Neural cell (in vitro differentiated cells): ENCODE data around the gene PRELP. TPM values are rescaled to one million over a fixed set of nuclear protein-coding genes. Genes with fewer than 3 reads are reported as not detected.

Experiments
- H2AFZ ChIP-seq: fragments of 200-600, 300-800 bp; sonication (generic), shearing (Covaris generic); 2 replicates; pipeline ENCODE4 v1.6.0; 2014; ENCODE audit warnings: low read depth, mild to moderate bottlenecking, antibody characterized with exemption, low read length, moderate library complexity
- H3F3A ChIP-seq: fragments of 200-600 bp; shearing (Covaris generic); 2 replicates; pipeline ENCODE4 v1.6.1; 2016; ENCODE audit warnings: mild to moderate bottlenecking, moderate library complexity, mixed read lengths, antibody characterized with exemption, low read length; ENCODE audit not compliant: insufficient read depth, poor library complexity, severe bottlenecking
- H3K27ac ChIP-seq: fragments of 200-600, 300-800 bp; sonication (generic), shearing (Covaris generic); 2 replicates; pipeline ENCODE4 v1.5.1; 2014; ENCODE audit warnings: mild to moderate bottlenecking, low read length, moderate library complexity
- H3K27me3 ChIP-seq: fragments of 300-800, 200-600 bp; sonication (generic), shearing (Covaris generic); 2 replicates; pipeline ENCODE4 v1.6.0; 2014; ENCODE audit warnings: mild to moderate bottlenecking, low read depth, low read length, moderate library complexity; ENCODE audit not compliant: insufficient read depth
- H3K36me3 ChIP-seq: fragments of 300-800, 200-600 bp; sonication (generic), shearing (Covaris generic); 2 replicates; pipeline ENCODE4 v1.5.1; 2014; ENCODE audit warnings: mild to moderate bottlenecking, antibody characterized with exemption, low read length, moderate library complexity; ENCODE audit not compliant: insufficient read depth
- H3K4me2 ChIP-seq: fragments of 300-800, 200-600 bp; sonication (generic), shearing (Covaris generic); 2 replicates; pipeline ENCODE4 v1.6.0; 2014; ENCODE audit warnings: mild to moderate bottlenecking, low read length
- H3K4me3 ChIP-seq: fragments of 300-800, 200-600 bp; sonication (generic), shearing (Covaris generic); 2 replicates; pipeline ENCODE4 v1.5.1; 2014; ENCODE audit warnings: mild to moderate bottlenecking, low read length, moderate library complexity
- H3K79me2 ChIP-seq: fragments of 200-600 bp; shearing (Covaris generic); replicated peaks from 2 replicates; pipeline ENCODE4 v1.6.0; 2014; ENCODE audit warnings: mild to moderate bottlenecking, low read length, moderate library complexity; ENCODE audit not compliant: insufficient read depth
- H3K9ac ChIP-seq: fragments of 300-800, 200-600 bp; sonication (generic), shearing (Covaris generic); 2 replicates; pipeline ENCODE4 v1.6.1; 2016; ENCODE audit warnings: mild to moderate bottlenecking, low read length, mixed read lengths
- H3K9me2 ChIP-seq: fragments of 200-600 bp; shearing (Covaris generic); 2 replicates; pipeline ENCODE4 v1.6.1; 2016; ENCODE audit warnings: mild to moderate bottlenecking, low read length, mixed read lengths; ENCODE audit not compliant: insufficient read depth
- H3K9me3 ChIP-seq: fragments of 200-600, 300-800 bp; sonication (generic), shearing (Covaris generic); 2 replicates; pipeline ENCODE4 v1.6.1; 2016; ENCODE audit warnings: mild to moderate bottlenecking, mixed run types, low read length, moderate library complexity, mixed read lengths
- H4K20me1 ChIP-seq: fragments of 200-600 bp; shearing (Covaris generic); 2 replicates; pipeline ENCODE4 v1.6.1; 2016; ENCODE audit warnings: mild to moderate bottlenecking, mixed run types; ENCODE audit not compliant: insufficient read depth
- EP300 ChIP-seq: fragments of 450-650 bp; conservative IDR thresholded peaks from 2 replicates; pipeline ENCODE4 v1.6.1; 2014; ENCODE audit warnings: antibody characterized with exemption, mild to moderate bottlenecking, moderate library complexity; ENCODE audit not compliant: poor library complexity, severe bottlenecking
- EZH2 ChIP-seq: fragments of 200-600, 300-800 bp; shearing (Covaris generic), sonication (generic); IDR thresholded peaks from 2 replicates; pipeline ENCODE4 v1.6.1; 2014; ENCODE audit warnings: antibody characterized with exemption, low read length, borderline replicate concordance, mild to moderate bottlenecking; ENCODE audit not compliant: insufficient read depth, poor library complexity, severe bottlenecking
- MXI1 ChIP-seq: fragments of 450-650 bp; conservative IDR thresholded peaks from 2 replicates; pipeline ENCODE4 v1.6.1; 2014; ENCODE audit warnings: antibody characterized with exemption, mild to moderate bottlenecking; ENCODE audit not compliant: poor library complexity, severe bottlenecking
- POLR2AphosphoS5 ChIP-seq: IDR thresholded peaks from 2 replicates; pipeline ENCODE4 v1.6.1; 2012
- RAD21 ChIP-seq: fragments of 450-650 bp; conservative IDR thresholded peaks from 2 replicates; pipeline ENCODE4 v1.6.1; 2014; ENCODE audit warnings: antibody characterized with exemption, mild to moderate bottlenecking, moderate library complexity
- SMC3 ChIP-seq: fragments of 450-650 bp; conservative IDR thresholded peaks from 2 replicates; pipeline ENCODE4 v1.6.1; 2014; ENCODE audit warnings: antibody characterized with exemption, mild to moderate bottlenecking, moderate library complexity; ENCODE audit not compliant: poor library complexity
- TAF1 ChIP-seq: IDR thresholded peaks from 2 replicates; pipeline ENCODE4 v1.6.1; 2012; ENCODE audit warnings: low read depth
- polyA plus RNA-seq: library from polyadenylated mRNA; depleted of rRNA; stranded (reverse); fragments of >200 nt; gene quantifications from 2 replicates; pipeline ENCODE4 v1.2.3, GENCODE V29; 2014
- TF ChIP-seq, protein P1 (sequence below): IDR thresholded peaks from 2 replicates; pipeline ENCODE4 v1.6.1; 2012; ENCODE audit warnings: borderline replicate concordance
- TF ChIP-seq, protein P2 (sequence below): fragments of 450-650 bp; IDR thresholded peaks from 2 replicates; pipeline ENCODE4 v1.5.1; 2014; ENCODE audit warnings: antibody characterized with exemption, mild to moderate bottlenecking, moderate library complexity; ENCODE audit not compliant: poor library complexity, severe bottlenecking

PRELP gene
- polyA plus RNA-seq, 1 donor from 2014 or later = not detected

DNA sequence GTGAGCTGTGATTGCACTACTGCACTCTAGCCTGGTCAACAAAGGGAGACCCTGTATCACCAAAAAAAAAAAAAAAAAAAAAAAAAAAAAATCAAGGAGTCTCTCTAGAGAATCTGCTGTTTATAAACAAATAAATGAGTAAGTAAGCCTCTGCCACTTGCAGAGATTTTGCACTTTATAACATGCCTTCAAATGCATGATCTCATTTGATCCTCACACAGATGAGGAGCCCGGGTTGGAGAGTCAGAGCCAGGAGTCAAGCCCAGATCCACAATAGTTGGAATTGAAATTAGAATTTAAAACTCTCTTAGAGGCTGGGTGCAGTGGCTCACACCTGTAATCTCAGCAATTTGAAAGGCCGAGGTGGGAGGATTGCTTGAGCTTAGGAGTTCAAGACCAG is 4.0 kb downstream of the PRELP start:
- Histone ChIP-seq H3K27me3 (no peaks in the 10 kb centered on the region), H3F3A (no peaks in the 10 kb centered on the region), H4K20me1 (no peaks in the 10 kb centered on the region), H3K27ac (no peak overlapping the region), H3K79me2 (no peaks in the 10 kb centered on the region), H3K9ac (no peak overlapping the region), H3K9me2 (no peaks in the 10 kb centered on the region), H2AFZ (no peak overlapping the region), H3K9me3 (no peaks in the 10 kb centered on the region), H3K4me2 (no peak overlapping the region), H3K4me3 (no peak overlapping the region), H3K36me3 (no peaks in the 10 kb centered on the region)
- no peak for TF ChIP-seq EP300
- no peak for TF ChIP-seq SMC3
- no peak for TF ChIP-seq TAF1
- TF ChIP-seq POLR2AphosphoS5 = no peak
- TF ChIP-seq, protein P1, sequence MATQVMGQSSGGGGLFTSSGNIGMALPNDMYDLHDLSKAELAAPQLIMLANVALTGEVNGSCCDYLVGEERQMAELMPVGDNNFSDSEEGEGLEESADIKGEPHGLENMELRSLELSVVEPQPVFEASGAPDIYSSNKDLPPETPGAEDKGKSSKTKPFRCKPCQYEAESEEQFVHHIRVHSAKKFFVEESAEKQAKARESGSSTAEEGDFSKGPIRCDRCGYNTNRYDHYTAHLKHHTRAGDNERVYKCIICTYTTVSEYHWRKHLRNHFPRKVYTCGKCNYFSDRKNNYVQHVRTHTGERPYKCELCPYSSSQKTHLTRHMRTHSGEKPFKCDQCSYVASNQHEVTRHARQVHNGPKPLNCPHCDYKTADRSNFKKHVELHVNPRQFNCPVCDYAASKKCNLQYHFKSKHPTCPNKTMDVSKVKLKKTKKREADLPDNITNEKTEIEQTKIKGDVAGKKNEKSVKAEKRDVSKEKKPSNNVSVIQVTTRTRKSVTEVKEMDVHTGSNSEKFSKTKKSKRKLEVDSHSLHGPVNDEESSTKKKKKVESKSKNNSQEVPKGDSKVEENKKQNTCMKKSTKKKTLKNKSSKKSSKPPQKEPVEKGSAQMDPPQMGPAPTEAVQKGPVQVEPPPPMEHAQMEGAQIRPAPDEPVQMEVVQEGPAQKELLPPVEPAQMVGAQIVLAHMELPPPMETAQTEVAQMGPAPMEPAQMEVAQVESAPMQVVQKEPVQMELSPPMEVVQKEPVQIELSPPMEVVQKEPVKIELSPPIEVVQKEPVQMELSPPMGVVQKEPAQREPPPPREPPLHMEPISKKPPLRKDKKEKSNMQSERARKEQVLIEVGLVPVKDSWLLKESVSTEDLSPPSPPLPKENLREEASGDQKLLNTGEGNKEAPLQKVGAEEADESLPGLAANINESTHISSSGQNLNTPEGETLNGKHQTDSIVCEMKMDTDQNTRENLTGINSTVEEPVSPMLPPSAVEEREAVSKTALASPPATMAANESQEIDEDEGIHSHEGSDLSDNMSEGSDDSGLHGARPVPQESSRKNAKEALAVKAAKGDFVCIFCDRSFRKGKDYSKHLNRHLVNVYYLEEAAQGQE = no peak
- TF ChIP-seq MXI1 = no peak
- no peak for TF ChIP-seq EZH2
- TF ChIP-seq RAD21 = no peak
- TF ChIP-seq, protein P2, sequence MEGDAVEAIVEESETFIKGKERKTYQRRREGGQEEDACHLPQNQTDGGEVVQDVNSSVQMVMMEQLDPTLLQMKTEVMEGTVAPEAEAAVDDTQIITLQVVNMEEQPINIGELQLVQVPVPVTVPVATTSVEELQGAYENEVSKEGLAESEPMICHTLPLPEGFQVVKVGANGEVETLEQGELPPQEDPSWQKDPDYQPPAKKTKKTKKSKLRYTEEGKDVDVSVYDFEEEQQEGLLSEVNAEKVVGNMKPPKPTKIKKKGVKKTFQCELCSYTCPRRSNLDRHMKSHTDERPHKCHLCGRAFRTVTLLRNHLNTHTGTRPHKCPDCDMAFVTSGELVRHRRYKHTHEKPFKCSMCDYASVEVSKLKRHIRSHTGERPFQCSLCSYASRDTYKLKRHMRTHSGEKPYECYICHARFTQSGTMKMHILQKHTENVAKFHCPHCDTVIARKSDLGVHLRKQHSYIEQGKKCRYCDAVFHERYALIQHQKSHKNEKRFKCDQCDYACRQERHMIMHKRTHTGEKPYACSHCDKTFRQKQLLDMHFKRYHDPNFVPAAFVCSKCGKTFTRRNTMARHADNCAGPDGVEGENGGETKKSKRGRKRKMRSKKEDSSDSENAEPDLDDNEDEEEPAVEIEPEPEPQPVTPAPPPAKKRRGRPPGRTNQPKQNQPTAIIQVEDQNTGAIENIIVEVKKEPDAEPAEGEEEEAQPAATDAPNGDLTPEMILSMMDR = no peak

DNA sequence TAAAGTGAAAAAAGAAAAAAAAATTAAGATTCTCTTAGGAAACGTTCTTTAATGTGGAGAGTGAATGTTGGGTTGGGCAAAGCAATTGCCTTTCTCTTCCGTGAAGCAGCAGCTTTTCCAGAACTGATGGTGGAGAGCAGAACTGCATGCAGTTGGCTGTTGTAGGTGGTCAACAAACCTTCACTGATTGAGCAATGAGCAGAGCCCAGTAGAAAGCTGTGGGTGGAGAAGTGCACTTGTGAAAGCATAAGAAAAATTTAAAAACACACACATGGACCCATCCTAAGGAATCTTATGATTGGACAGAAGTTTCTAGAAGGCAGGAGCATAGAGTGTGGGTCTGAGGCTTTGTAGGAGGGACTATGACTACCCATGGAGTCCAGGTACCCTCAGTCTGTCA is 4.5 kb downstream of the PRELP start:
- Histone ChIP-seq H3K27me3 (no peaks in the 10 kb centered on the region), H3K4me3 (no peak overlapping the region), H3F3A (no peaks in the 10 kb centered on the region), H3K36me3 (no peaks in the 10 kb centered on the region), H3K79me2 (no peaks in the 10 kb centered on the region), H4K20me1 (no peaks in the 10 kb centered on the region), H3K4me2 (no peak overlapping the region), H3K9me3 (no peaks in the 10 kb centered on the region), H3K9me2 (no peaks in the 10 kb centered on the region), H3K27ac (no peak overlapping the region), H3K9ac (no peak overlapping the region), H2AFZ (no peak overlapping the region)
- TF ChIP-seq MXI1 = no peak
- TF ChIP-seq RAD21 = no peak
- TF ChIP-seq TAF1 = no peak
- no peak for TF ChIP-seq EP300
- TF ChIP-seq POLR2AphosphoS5 = no peak
- TF ChIP-seq EZH2 = no peak
- TF ChIP-seq, protein P1 = no peak
- TF ChIP-seq, protein P2 = no peak
- TF ChIP-seq SMC3 = no peak
